Neural progenitor cell (in vitro differentiated cells): ENCODE data around the gene MFSD12. TPM values are rescaled to one million over a fixed set of nuclear protein-coding genes. Genes with fewer than 3 reads are reported as not detected.

Source experiments
- DNase-seq: peaks from one replicate; pipeline ENCODE4 v3.0.0-alpha.2; 2016; ENCODE audit warnings: low spot score
- H2AFZ ChIP-seq: fragments of 200-600 bp; sonication (generic); replicated peaks from 2 replicates; pipeline ENCODE4 v1.6.1; 2016; ENCODE audit warnings: antibody characterized with exemption
- H3F3A ChIP-seq: fragments of 200-600 bp; sonication (generic); 2 replicates; pipeline ENCODE4 v1.6.1; 2016; ENCODE audit warnings: antibody characterized with exemption, low read depth
- H3K27ac ChIP-seq: fragments of 200-600 bp; sonication (generic); 2 replicates; pipeline ENCODE4 v1.5.1; 2016; ENCODE audit warnings: mild to moderate bottlenecking
- H3K27me3 ChIP-seq: fragments of 200-600 bp; sonication (generic); 2 replicates; pipeline ENCODE4 v1.6.1; 2016; ENCODE audit warnings: mild to moderate bottlenecking, moderate library complexity
- H3K36me3 ChIP-seq: fragments of 200-600 bp; sonication (generic); 2 replicates; pipeline ENCODE4 v1.5.1; 2016
- H3K4me1 ChIP-seq: fragments of 200-600 bp; sonication (generic); 2 replicates; pipeline ENCODE4 v1.6.1; 2016; ENCODE audit warnings: mixed run types
- H3K4me2 ChIP-seq: fragments of 200-600 bp; sonication (generic); 2 replicates; pipeline ENCODE4 v1.6.1; 2016
- H3K4me3 ChIP-seq: fragments of 200-600 bp; sonication (generic); 2 replicates; pipeline ENCODE4 v1.5.1; 2016
- H3K79me2 ChIP-seq: fragments of 200-600 bp; sonication (generic); 2 replicates; pipeline ENCODE4 v1.6.1; 2016; ENCODE audit warnings: low read depth
- H3K9ac ChIP-seq: fragments of 200-600 bp; sonication (generic); 2 replicates; pipeline ENCODE4 v1.6.1; 2016
- H3K9me3 ChIP-seq: fragments of 200-600 bp; sonication (generic); 2 replicates; pipeline ENCODE4 v1.5.1; 2016; ENCODE audit warnings: low read depth
- H4K20me1 ChIP-seq: fragments of 200-600 bp; sonication (generic); 2 replicates; pipeline ENCODE4 v1.6.1; 2016; ENCODE audit warnings: low read depth
- H3K27ac Mint-ChIP-seq: 3 replicates; pipeline ENCODE4 v1.8.0; 2021; ENCODE audit warnings: mixed read lengths
- H3K27me3 Mint-ChIP-seq: 2 replicates; pipeline ENCODE4 v1.8.0; 2022; ENCODE audit warnings: low read depth, mild to moderate bottlenecking, inconsistent platforms, moderate library complexity, mixed read lengths; ENCODE audit not compliant: insufficient read depth
- H3K36me3 Mint-ChIP-seq: 3 replicates; pipeline ENCODE4 v1.8.0; 2021; ENCODE audit warnings: mixed read lengths
- H3K4me1 Mint-ChIP-seq: 3 replicates; pipeline ENCODE4 v1.8.0; 2021; ENCODE audit warnings: mixed read lengths
- H3K4me3 Mint-ChIP-seq: 3 replicates; pipeline ENCODE4 v1.8.0; 2021; ENCODE audit warnings: mild to moderate bottlenecking, moderate library complexity, mixed read lengths
- H3K9me3 Mint-ChIP-seq: 3 replicates; pipeline ENCODE4 v1.8.0; 2020; ENCODE audit warnings: mixed read lengths
- EZH2 ChIP-seq: fragments of 200-600 bp; sonication (generic); IDR thresholded peaks from 2 replicates; pipeline ENCODE4 v1.6.1; 2017; ENCODE audit warnings: antibody characterized with exemption, mild to moderate bottlenecking, moderate library complexity
- EZH2phosphoT487 ChIP-seq: fragments of 200-600 bp; sonication (generic); IDR thresholded peaks from 2 replicates; pipeline ENCODE4 v1.6.1; 2017; ENCODE audit warnings: antibody characterized with exemption
- total RNA-seq: library from RNA; depleted of rRNA; stranded (reverse); fragments of >200 nt; gene quantifications from 2 replicates; pipeline ENCODE4 v1.2.3, GENCODE V29; 2015; ENCODE audit warnings: low replicate concordance
- TF ChIP-seq, protein P1 (sequence below): fragments of 200-600 bp; sonication (generic); IDR thresholded peaks from 2 replicates; pipeline ENCODE4 v1.5.1; 2017; ENCODE audit warnings: antibody characterized with exemption, mild to moderate bottlenecking

MFSD12 gene
- total RNA-seq, 1 donor from 2014 or later = 34.1 TPM

DNA sequence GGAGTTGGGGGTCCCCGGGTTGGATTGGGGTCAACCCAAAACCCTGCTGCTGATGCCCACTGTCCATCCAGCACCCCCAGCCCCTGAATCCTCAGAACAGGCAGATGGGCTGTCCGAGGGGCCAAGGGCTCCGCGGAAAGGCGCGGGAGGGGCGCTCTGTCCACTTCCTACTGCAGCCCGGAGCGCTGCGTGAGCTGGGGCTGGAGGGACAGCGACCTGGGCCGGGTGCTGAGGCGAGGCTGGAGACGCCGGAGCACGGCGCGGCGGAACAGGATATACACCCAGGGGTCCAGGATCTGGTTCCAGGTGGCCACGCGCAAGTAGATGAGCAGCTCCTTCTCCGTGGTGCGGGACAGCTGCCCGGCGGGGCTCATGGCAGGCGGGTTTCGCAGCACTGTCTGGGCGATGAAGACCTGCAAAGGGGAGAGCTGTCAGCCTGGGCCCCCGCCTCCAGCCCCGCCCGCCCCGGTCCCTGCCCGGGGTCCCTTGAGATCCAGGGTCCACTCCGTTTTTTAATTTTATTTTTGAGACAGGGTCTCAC, 38.2 kb upstream of the MFSD12 start:
- no peak overlapping the region for H3K27ac Mint-ChIP-seq
- no peak overlapping the region for H2AFZ ChIP-seq
- no peaks in the 10 kb centered on the region for H4K20me1 ChIP-seq
- peaks cover 8% of the 10 kb centered on the region for H3F3A ChIP-seq
- H3K4me1 Mint-ChIP-seq = no peaks in the 10 kb centered on the region
- peaks cover 5% of the 10 kb centered on the region for H3K9me3 Mint-ChIP-seq
- no peak overlapping the region for H3K4me3 ChIP-seq
- TF ChIP-seq EZH2 = no peak
- no peak for TF ChIP-seq EZH2phosphoT487
- TF ChIP-seq, protein P1, sequence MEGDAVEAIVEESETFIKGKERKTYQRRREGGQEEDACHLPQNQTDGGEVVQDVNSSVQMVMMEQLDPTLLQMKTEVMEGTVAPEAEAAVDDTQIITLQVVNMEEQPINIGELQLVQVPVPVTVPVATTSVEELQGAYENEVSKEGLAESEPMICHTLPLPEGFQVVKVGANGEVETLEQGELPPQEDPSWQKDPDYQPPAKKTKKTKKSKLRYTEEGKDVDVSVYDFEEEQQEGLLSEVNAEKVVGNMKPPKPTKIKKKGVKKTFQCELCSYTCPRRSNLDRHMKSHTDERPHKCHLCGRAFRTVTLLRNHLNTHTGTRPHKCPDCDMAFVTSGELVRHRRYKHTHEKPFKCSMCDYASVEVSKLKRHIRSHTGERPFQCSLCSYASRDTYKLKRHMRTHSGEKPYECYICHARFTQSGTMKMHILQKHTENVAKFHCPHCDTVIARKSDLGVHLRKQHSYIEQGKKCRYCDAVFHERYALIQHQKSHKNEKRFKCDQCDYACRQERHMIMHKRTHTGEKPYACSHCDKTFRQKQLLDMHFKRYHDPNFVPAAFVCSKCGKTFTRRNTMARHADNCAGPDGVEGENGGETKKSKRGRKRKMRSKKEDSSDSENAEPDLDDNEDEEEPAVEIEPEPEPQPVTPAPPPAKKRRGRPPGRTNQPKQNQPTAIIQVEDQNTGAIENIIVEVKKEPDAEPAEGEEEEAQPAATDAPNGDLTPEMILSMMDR = no peak
- no peaks in the 10 kb centered on the region for H3K36me3 ChIP-seq
- no peak for DNase-seq
- no peaks in the 10 kb centered on the region for H3K4me1 ChIP-seq
- no peaks in the 10 kb centered on the region for H3K36me3 Mint-ChIP-seq
- H3K4me2 ChIP-seq = no peak overlapping the region
- no peak overlapping the region for H3K27ac ChIP-seq
- no peak overlapping the region for H3K9ac ChIP-seq
- H3K4me3 Mint-ChIP-seq = no peak overlapping the region
- peaks cover 38% of the 10 kb centered on the region for H3K27me3 ChIP-seq
- H3K9me3 ChIP-seq = no peaks in the 10 kb centered on the region
- peaks cover 22% of the 10 kb centered on the region for H3K27me3 Mint-ChIP-seq
- no peaks in the 10 kb centered on the region for H3K79me2 ChIP-seq

DNA sequence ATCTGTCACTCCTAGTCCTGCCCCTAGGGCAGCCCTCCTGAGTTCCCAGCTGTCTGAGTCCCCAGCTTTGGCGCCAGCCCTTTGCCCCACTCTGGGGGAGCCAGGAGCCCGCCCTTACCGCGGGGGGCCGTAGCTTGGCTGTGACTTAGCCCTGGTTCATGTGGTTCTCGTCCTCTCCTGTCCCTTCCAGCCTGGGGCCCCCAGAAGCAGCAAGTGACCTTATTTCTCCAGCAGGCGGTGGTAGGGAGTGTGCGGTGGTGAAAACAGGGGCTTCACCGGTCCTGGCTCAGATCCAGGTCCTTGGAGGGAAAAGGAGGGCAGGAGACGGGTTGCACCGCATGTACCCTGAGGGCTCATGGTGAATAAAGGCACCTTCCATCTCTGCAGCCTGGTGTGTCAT, 35.8 kb upstream of the MFSD12 start:
- peak; percentile 48 for DNase-seq
- no peaks in the 10 kb centered on the region for H3K9me3 ChIP-seq
- H3K4me3 ChIP-seq = no peak overlapping the region
- H3K4me1 ChIP-seq = no peaks in the 10 kb centered on the region
- H3K27me3 Mint-ChIP-seq = peaks cover 28% of the 10 kb centered on the region
- no peaks in the 10 kb centered on the region for H3K4me1 Mint-ChIP-seq
- no peaks in the 10 kb centered on the region for H3K36me3 Mint-ChIP-seq
- no peaks in the 10 kb centered on the region for H3K79me2 ChIP-seq
- no peak overlapping the region for H2AFZ ChIP-seq
- H4K20me1 ChIP-seq = no peaks in the 10 kb centered on the region
- peaks cover 12% of the 10 kb centered on the region for H3F3A ChIP-seq
- no peak overlapping the region for H3K4me3 Mint-ChIP-seq
- no peaks in the 10 kb centered on the region for H3K36me3 ChIP-seq
- H3K4me2 ChIP-seq = no peak overlapping the region
- H3K27ac Mint-ChIP-seq = no peak overlapping the region
- peaks cover 53% of the 10 kb centered on the region for H3K27me3 ChIP-seq
- peaks cover 9% of the 10 kb centered on the region for H3K9me3 Mint-ChIP-seq
- no peak overlapping the region for H3K9ac ChIP-seq
- H3K27ac ChIP-seq = no peak overlapping the region
- TF ChIP-seq, protein P1 = peak; percentile 39
- TF ChIP-seq EZH2phosphoT487 (no peak), EZH2 (no peak)

DNA sequence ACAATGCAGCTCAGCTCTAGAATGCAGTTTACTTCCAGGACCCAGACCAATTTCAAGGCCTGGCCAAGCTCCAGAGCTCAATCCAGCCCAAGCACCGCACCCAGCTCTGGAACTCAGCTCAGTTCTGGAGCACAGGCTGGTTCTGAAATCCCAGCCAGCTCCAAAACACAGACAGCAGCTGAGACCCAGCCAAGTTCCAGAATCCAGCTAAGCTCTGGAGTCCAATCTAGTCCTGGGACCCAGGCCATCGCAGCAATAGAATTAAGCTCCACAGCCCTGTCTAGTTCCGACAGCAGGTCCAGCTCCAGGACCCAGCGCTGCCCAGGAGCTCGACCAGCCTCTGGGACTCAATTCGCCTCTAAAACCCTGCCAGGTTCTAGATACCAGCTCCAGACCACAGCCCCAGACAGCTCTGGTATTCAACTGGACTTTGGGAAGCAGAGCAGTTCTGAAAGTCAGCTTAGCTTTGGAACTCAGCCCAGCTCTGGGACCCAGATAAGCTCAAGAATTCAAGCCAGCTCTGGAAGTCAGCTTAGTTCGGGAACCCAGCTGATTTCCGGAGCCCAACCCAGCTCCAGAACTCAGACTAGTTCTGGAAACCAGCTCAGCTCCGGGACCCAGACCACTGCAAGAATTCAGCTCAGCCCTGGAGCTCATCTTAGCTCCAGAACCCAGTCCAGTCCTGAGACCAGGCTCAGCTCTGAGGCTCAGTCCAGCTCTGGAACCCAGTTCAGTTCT, 34.7 kb upstream of the MFSD12 start:
- no peak overlapping the region for H3K27ac Mint-ChIP-seq
- no peaks in the 10 kb centered on the region for H3K4me1 Mint-ChIP-seq
- Histone ChIP-seq H3K27ac (no peak overlapping the region), H3K9ac (no peak overlapping the region), H3K27me3 (peaks cover 63% of the 10 kb centered on the region), H3K9me3 (no peaks in the 10 kb centered on the region), H3K4me1 (no peaks in the 10 kb centered on the region), H3K36me3 (no peaks in the 10 kb centered on the region), H3K79me2 (no peaks in the 10 kb centered on the region), H3K4me3 (no peak overlapping the region), H3K4me2 (no peak overlapping the region), H2AFZ (no peak overlapping the region), H4K20me1 (no peaks in the 10 kb centered on the region), H3F3A (peaks cover 12% of the 10 kb centered on the region)
- no peak for TF ChIP-seq EZH2
- no peak for TF ChIP-seq EZH2phosphoT487
- TF ChIP-seq, protein P1 = no peak
- no peaks in the 10 kb centered on the region for H3K36me3 Mint-ChIP-seq
- H3K9me3 Mint-ChIP-seq = peaks cover 9% of the 10 kb centered on the region
- peaks cover 29% of the 10 kb centered on the region for H3K27me3 Mint-ChIP-seq
- H3K4me3 Mint-ChIP-seq = no peak overlapping the region
- DNase-seq = no peak
